Esophagus squamous epithelium (tissue), 4 donors: ENCODE results near the gene CPLX1.

ENCODE experiments used
- POLR2A ChIP-seq, 4 donors: fragments of 450-650 bp; IDR thresholded peaks; one replicate each; pipeline ENCODE4 v1.6.1; 2017; ENCODE audit warnings: antibody characterized with exemption in 4 of 4, mild to moderate bottlenecking in 4 of 4, moderate library complexity in 3 of 4
- TF ChIP-seq, protein P1 (sequence below), 6 experiments: fragments of 450-650 bp in 4 of 6; fragments of 200-600 bp in 2 of 6; sonication (generic) in 2 of 6; IDR thresholded peaks; one replicate each; pipeline ENCODE4 v1.5.1; 2016 to 2019; ENCODE audit warnings: antibody characterized with exemption in 6 of 6, mild to moderate bottlenecking in 4 of 6, moderate library complexity in 4 of 6

DNA sequence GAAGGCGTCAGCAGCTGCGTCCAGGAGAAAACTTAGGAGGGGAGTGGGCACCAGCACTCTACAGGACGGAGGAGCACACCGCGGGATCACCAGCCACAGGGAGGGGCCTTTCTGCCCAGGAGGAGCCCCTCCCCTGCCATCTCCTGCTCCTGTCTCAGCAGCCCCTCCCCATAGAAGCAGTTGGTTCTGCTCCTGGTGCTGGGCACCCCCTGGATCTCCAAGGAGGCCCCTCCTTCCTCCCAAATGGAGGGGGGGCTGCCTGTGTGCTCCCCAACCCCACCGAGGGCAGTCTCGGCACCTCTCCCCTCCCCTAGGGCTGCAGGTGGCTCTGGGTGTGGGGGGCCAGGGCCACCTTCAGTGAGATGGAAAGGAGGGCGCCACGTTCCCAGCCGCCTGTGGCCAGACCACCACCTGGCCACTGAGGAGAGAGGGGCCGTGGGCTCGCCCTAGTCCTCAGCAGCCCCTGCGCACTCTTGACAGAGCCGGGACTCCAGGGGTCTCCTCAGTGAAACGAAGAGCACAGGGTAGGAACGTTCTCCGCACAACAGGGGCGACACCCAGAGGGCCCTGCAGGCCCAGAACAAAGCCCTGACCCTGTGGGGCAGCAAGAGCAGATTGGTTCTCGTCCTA lies 37.8 kb downstream of the CPLX1 start:
- TF ChIP-seq POLR2A (IDR thresholded peaks at IDR 0.05), result no peak
- TF ChIP-seq, protein P1, sequence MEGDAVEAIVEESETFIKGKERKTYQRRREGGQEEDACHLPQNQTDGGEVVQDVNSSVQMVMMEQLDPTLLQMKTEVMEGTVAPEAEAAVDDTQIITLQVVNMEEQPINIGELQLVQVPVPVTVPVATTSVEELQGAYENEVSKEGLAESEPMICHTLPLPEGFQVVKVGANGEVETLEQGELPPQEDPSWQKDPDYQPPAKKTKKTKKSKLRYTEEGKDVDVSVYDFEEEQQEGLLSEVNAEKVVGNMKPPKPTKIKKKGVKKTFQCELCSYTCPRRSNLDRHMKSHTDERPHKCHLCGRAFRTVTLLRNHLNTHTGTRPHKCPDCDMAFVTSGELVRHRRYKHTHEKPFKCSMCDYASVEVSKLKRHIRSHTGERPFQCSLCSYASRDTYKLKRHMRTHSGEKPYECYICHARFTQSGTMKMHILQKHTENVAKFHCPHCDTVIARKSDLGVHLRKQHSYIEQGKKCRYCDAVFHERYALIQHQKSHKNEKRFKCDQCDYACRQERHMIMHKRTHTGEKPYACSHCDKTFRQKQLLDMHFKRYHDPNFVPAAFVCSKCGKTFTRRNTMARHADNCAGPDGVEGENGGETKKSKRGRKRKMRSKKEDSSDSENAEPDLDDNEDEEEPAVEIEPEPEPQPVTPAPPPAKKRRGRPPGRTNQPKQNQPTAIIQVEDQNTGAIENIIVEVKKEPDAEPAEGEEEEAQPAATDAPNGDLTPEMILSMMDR (IDR thresholded peaks at IDR 0.05), result no peak
